Mesodermal cell (in vitro differentiated cells): ENCODE results near the gene GID8.
"Not testable (repeated sequence)": the region's sequence is repeated elsewhere in the genome, so short reads cannot be mapped to it uniquely, and the experiment has no call there.

Experiments
- H3K27ac ChIP-seq: 2 replicates; pipeline ENCODE4 v1.7.0; 2013; ENCODE audit warnings: mild to moderate bottlenecking, low read depth, low read length, moderate library complexity; ENCODE audit not compliant: severe bottlenecking
- H3K36me3 ChIP-seq: 2 replicates; pipeline ENCODE4 v1.7.1; 2013; ENCODE audit warnings: mild to moderate bottlenecking, low read length, moderate library complexity; ENCODE audit not compliant: control insufficient read depth, insufficient read depth
- H3K4me1 ChIP-seq: one replicate; pipeline ENCODE4 v1.7.1; 2013; ENCODE audit warnings: mild to moderate bottlenecking, low read length; ENCODE audit not compliant: insufficient read depth, control insufficient read depth, poor library complexity, severe bottlenecking
- H3K4me3 ChIP-seq: 2 replicates; pipeline ENCODE4 v1.7.0; 2013; ENCODE audit warnings: low read length, control low read depth, mild to moderate bottlenecking; ENCODE audit not compliant: insufficient read depth, poor library complexity, severe bottlenecking; ENCODE audit errors: extremely low read depth
- H3K9me3 ChIP-seq: 2 replicates; pipeline ENCODE4 v1.7.1; 2013; ENCODE audit warnings: mild to moderate bottlenecking, low read length, moderate library complexity; ENCODE audit not compliant: control insufficient read depth
- WGBS, 2 experiments: methylation state at CpG; one replicate each; pipeline ENCODE4 v1.1.5; 2013; ENCODE audit warnings: missing lambda C conversion rate in 2 of 2; ENCODE audit not compliant: insufficient coverage in 2 of 2; 5-methylcytosine and 5-hydroxymethylcytosine counted together

GID8 gene

DNA sequence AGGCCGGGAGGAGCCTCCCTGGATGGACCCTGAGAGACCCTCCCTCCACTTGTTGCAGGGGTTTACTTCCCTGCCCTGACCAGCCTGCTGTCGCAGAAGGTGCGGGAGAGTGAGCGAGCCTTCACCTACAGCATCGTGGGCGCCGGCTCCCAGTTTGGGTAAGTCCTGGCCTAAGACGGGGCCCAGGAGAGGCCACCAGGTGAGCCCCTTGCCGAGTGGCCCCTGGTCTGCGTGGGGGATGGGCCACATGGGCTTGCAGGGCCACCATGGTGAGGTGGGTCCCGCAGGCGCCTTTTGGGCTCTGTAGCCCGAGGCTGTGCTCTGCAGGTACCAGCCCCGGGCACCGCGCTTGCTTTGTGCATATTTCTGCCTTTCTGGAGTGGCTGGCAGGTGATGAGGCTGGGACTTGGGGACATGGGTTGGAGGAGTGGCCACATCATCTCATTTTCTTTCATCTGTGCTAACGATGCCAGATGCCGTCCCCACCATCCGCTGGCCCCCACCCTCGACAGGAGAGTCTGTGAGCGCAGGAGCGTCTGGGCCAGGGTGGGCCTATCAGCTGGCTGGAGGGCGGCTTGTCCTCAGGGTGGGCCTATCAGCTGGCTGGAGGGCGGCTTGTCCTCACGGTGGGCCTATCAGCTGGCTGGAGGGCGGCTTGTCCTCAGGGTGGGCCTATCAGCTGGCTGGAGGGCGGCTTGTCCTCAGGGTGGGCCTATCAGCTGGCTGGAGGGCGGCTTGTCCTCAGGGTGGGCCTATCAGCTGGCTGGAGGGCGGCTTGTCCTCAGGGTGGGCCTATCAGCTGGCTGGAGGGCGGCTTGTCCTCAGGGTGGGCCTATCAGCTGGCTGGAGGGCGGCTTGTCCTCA, 22.7 kb downstream of the GID8 start:
- H3K36me3 ChIP-seq, H3K4me3 ChIP-seq, H3K4me1 ChIP-seq, H3K27ac ChIP-seq, H3K9me3 ChIP-seq: not testable (repeated sequence)
- 94 to 99% methylated on average over 15 to 16 of the region's 31 CpGs for WGBS, 2 experiments

DNA sequence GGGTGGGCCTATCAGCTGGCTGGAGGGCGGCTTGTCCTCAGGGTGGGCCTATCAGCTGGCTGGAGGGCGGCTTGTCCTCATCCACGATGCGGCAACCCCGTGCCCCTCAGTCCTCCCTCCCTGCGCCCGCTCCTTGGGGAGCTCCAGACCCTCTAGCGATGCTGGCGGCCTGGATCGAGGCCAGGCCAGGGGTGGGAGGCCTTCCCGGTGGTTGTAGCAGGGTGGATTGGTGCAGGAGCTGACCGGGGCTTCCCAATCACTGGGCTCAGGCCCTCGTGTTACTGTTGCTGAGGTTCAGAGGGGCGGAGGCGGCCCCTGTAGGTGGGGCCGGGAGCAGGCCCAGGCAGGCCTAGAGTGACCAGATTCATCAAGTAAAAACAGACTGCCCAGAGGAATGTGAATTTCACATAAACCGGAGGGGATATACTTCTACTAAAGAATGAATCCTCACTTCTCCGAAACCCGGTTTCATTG, 23.4 kb downstream of the GID8 start:
- Histone ChIP-seq H3K9me3 (no peaks in the 10 kb centered on the region), H3K4me3 (no peak overlapping the region), H3K4me1 (peaks cover 2% of the 10 kb centered on the region), H3K36me3 (no peaks in the 10 kb centered on the region), H3K27ac (no peak overlapping the region)
- WGBS, 2 experiments: 75 to 87% methylated on average over 11 to 13 of the region's 19 CpGs

DNA sequence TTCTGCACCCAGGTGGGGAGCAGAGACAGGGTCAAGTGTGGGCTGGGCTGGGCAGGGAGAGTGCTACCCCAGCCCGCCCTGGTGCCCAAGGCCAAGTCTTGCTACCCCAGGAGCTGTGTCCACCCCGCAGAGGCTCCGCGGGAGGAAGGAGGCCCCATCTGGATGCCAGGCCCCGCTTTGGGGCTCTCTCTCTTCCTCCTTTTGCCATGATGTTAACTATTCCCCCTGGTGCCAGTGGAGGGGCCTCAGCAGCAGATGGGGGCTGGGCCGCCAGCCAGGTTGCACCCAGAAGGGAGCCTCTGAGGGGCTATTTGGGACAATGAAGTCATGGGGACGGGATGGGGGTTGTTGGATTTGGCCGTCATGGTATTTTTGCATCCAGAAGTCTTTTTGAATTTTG, 23.9 kb downstream of the GID8 start:
- no peaks in the 10 kb centered on the region for H3K36me3 ChIP-seq
- H3K9me3 ChIP-seq: no peaks in the 10 kb centered on the region
- 90 to 91% methylated on average over 3 to 6 of the region's 8 CpGs for WGBS, 2 experiments

DNA sequence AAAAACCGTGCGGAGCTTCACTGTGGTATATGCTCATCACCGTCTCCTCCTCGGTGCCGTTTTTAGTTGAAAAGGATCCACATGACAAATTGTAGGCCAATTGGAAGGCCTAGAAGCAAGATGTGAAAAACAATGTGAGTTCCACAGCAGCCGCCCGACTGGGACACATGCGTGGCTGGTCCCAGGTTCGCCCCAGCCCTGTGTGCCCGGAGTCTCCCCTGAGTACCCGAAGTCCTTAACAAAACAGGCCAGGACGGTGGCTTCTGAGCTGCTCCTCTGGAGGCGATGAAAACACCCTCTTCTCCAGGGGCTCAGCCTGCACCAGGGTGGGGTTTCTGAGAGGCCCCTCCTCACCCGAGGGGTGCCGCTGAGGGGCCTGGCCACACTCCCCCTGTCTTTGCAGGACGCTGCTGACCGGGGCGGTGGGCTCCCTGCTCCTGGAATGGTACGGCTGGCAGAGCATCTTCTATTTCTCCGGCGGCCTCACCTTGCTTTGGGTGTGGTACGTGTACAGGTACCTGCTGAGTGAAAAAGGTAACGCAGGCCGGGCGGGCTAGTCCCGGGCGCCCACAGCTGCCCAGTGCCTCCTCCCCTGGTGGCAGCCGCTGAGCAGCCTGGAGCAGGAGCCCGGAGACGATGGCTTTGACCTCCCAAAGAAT, 24.4 kb downstream of the GID8 start:
- Histone ChIP-seq H3K4me3 (no peak overlapping the region), H3K36me3 (no peaks in the 10 kb centered on the region), H3K9me3 (no peaks in the 10 kb centered on the region), H3K27ac (no peak overlapping the region), H3K4me1 (no peaks in the 10 kb centered on the region)
- 95 to 96% methylated on average over 29 to 30 of the region's 30 CpGs for WGBS, 2 experiments

More for the DNA sequence above, 23.9 kb downstream of the GID8 start:
- Histone ChIP-seq H3K27ac (no peak overlapping the region), H3K4me3 (no peak overlapping the region), H3K4me1 (no peaks in the 10 kb centered on the region)

DNA sequence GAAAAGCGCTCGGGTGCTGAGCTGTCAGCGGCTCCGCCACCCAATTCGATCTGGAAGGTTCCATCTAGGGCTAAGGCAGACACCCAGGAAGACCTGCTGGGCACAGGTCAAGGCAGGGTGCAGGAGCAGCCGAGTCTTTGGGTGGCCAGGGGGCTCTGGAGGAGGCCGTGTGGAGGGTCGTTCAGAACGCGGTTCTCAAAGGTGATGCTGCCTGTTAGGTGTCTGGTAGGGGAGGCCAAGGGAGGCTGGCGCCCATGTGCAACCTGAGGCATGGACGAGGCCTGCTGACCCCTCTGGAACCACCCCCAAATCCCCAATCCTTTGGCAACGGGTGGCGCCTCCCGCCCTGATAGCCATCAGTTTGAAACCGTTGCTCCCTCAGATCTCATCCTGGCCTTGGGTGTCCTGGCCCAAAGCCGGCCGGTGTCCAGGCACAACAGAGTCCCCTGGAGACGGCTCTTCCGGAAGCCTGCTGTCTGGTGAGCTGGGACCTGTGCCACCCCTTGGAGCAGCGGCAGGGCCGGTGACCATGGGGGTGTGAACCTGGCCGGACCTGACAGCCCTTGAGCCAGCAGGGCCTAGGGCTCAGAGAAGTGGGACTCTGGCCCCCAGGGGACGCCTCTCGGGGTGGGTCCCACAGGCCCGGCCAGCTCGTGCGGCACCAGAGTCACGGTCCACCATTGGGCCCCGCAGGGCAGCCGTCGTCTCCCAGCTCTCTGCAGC, 25.1 kb downstream of the GID8 start:
- Histone ChIP-seq H3K36me3 (no peaks in the 10 kb centered on the region), H3K27ac (no peak overlapping the region), H3K4me1 (no peaks in the 10 kb centered on the region), H3K9me3 (no peaks in the 10 kb centered on the region), H3K4me3 (no peak overlapping the region)
- WGBS, 2 experiments: 87 to 88% methylated on average over 23 to 28 of the region's 32 CpGs

DNA sequence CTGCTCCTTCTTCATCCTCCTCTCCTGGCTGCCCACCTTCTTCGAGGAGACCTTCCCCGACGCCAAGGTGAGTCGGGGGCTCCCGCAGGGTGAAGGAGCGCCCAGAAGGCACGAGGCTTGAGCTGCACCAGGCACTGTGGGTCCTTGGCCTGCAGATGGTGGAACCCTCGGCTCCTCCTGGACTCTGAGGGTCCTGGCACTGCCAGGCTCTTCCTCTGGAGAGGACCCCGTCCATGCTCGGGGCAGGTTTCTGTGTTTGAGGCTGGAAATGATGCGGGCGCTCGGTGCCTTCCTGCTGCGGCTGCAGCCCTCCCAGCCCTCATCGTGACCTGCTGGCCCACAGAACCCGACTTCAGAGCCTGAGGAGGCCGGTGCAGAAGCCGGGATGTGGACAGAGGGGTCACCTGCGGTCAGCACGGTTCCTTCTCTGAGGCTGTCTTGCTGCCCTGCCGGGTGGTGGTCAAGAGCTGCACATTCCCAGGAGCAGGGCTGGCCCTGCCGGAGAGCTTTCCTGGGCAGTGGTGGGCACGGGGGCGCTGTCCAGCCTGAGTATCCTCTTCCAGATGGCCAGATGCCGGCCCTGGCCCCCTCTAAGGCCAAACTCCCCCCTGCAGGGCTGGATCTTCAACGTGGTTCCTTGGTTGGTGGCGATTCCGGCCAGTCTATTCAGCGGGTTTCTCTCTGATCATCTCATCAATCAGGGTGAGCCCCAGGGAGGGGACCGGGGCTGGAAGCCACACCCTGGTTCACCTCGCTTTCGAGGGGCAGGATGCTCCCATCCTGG, 25.9 kb downstream of the GID8 start:
- Histone ChIP-seq H3K36me3 (no peaks in the 10 kb centered on the region), H3K4me1 (no peaks in the 10 kb centered on the region), H3K27ac (no peak overlapping the region), H3K9me3 (no peaks in the 10 kb centered on the region), H3K4me3 (no peak overlapping the region)
- 94% methylated on average over 27 to 32 of the region's 32 CpGs for WGBS, 2 experiments

DNA sequence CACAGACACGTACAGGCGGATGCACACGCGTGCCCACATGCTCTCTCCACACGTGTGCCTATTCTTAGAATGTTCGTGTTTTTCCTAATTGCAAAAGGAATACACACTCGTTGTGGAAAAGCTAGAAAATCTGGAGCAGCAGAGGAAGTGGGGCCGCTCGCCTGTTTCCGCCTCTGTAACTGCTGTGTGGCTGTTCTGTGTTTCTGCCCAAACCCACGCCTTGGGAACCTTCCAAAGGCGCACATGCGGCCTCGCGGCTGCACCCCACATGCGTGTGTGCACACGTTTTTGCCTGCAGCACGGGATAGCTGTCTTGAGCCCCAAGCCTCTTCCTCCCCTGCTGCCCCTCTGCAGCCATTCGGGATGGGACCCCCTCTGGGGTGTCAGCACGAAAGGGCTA, 26.8 kb downstream of the GID8 start:
- Histone ChIP-seq H3K4me1 (no peaks in the 10 kb centered on the region), H3K4me3 (no peak overlapping the region), H3K36me3 (no peaks in the 10 kb centered on the region), H3K9me3 (no peaks in the 10 kb centered on the region), H3K27ac (no peak overlapping the region)
- WGBS, 2 experiments: 91 to 93% methylated on average over 20 of the region's 20 CpGs

DNA sequence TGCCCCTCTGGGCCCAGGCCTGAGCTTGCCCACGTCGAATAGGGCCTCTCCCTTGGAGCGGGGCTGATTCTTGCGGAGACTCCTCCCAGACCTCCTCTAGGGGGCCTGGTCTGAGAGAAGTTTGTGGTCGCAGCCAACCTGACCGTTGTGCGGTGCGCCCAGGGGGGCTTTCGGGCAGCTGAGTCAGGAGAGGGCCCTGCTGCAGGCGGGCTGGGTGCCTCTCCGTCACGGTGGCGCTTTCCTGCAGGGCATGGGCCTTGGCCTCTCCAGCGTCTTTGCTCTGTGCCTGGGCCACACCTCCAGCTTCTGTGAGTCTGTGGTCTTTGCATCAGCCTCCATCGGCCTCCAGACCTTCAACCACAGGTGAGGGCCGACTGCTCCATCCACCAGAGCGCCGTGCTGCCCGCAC, 27.4 kb downstream of the GID8 start:
- no peaks in the 10 kb centered on the region for H3K36me3 ChIP-seq
- no peak overlapping the region for H3K4me3 ChIP-seq
- 80 to 85% methylated on average over 11 to 18 of the region's 19 CpGs for WGBS, 2 experiments
- no peaks in the 10 kb centered on the region for H3K4me1 ChIP-seq
- H3K9me3 ChIP-seq: no peaks in the 10 kb centered on the region
- no peak overlapping the region for H3K27ac ChIP-seq

DNA sequence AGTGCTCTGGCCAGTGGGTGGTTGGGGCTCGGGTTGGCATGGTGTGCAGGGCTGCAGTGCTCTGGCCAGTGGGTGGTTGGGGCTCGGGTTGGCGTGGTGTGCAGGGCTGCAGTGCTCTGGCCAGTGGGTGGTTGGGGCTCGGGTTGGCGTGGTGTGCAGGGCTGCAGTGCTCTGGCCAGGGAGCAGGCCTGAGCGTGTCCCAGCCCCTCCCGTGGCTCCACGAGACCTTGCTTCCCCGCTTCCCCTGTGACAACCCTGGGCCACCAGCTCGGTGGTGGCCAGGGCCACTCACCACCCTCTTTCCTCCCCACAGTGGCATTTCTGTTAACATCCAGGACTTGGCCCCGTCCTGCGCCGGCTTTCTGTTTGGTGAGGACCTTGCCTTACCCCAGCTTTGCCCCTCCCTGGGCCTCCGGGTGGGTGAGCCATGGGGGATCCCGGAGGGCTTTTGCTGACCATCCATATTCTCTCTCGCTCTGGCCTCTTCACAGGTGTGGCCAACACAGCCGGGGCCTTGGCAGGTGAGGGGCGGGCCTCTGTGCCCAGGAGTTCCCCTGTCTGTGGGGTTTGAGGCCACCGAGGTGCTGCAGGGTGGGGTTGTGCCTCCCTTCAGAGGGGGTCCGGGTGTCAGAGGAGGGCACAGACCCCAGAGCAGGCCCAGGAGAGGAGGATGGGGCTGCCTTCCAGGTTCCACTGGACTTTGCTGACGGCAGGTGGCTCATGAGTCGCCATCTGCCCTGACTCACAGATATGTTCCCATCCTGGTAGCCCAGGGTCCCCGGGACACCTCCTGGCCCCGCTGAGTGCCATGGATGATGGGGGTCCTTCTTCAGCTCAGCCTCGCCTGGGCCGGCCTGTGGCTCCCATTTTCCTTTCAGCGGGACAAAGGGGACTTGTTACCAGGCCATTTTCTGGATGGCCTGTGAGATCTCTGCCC, 28.5 kb downstream of the GID8 start:
- H3K27ac ChIP-seq: no peak overlapping the region
- H3K9me3 ChIP-seq: no peaks in the 10 kb centered on the region
- H3K4me3 ChIP-seq: no peak overlapping the region
- H3K36me3 ChIP-seq: no peaks in the 10 kb centered on the region
- 94 to 99% methylated on average over 24 to 25 of the region's 27 CpGs for WGBS, 2 experiments
- no peaks in the 10 kb centered on the region for H3K4me1 ChIP-seq
